ENCODE data around the gene PTGER2. TPM values are rescaled to one million over a fixed set of nuclear protein-coding genes. Genes with fewer than 3 reads are reported as not detected.

The PTGER2 gene
- total and polyA plus RNA-seq, 10 of the 15 experiments (the other 5 are each of a cell fraction or from before 2014, with no cell fraction given), result 0.03 to 1.6 (median 0.33) TPM

DNA sequence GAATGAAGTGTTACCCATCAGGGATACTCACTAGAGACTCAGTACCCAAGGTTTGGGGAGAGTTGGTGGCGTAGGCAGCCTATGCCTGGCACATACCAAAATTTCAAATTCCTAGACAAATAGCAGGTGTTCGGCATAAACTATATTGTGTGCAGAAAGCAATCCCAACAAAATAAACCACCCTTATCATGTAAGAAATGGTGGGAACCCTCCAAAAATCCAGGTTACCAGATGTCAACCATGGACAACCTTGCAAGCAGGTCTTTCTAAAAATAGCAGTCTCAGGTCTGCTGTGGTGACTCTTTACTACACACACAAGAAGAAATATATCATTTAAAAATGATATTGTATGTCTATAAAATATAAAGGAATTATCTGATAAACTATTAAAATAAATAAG is 17.7 kb upstream of the PTGER2 start:
- DNase-seq (ENCODE audit: low read depth, low spot score) (no peak), ATAC-seq (no peak), FAIRE-seq (no peak)
- no peak overlapping the region for H3K4me2 ChIP-seq (ENCODE audit: control insufficient read depth, insufficient read depth)
- SMC1A ChIA-PET (ENCODE audit: uncharacterized antibody, unreplicated experiment), result no interaction called here
- H3K4me3 ChIP-seq, result no peak overlapping the region
- H3K36me3 ChIP-seq (ENCODE audit: control insufficient read depth in 2 of 2, insufficient read depth in 2 of 2, low read length in 1 of 2), result no peaks in the 10 kb centered on the region
- POLR2A ChIA-PET, result no interaction called here
- H3K4me1 ChIP-seq (ENCODE audit: control insufficient read depth, insufficient read depth, low read length), result no peaks in the 10 kb centered on the region
- H4K20me1 ChIP-seq (ENCODE audit: control insufficient read depth, insufficient read depth), result no peaks in the 10 kb centered on the region
- H3K27me3 ChIP-seq (replicated peaks in 1 of 2; ENCODE audit: control insufficient read depth in 2 of 2, insufficient read depth in 2 of 2, low read length in 1 of 2), result peaks cover 0 to 1% of the 10 kb centered on the region in 2 experiments; a peak in 1 of 4 replicates
- in situ Hi-C loops (cut with MboI) (no loop called here), intact Hi-C loops (cut with micrococcal nuclease; ENCODE audit: unreplicated experiment) (loop anchor here (10.0 kb wide), 1 partner anchor 338 kb away; no protein-coding TSS in a partner anchor)
- 63% methylated on average over 2 of the region's 2 CpGs for WGBS (ENCODE audit: insufficient coverage, insufficient replicate concordance, low lambda C conversion rate, missing lambda C conversion rate)
- no peak overlapping the region for H2AFZ ChIP-seq (ENCODE audit: control insufficient read depth, low read depth, low read length)
- no TSS peak for BruUV-seq (replicated peaks)
- CTCF ChIA-PET, result no interaction called here
- RAD21 ChIA-PET (ENCODE audit: unreplicated experiment), result no interaction called here
- no peak overlapping the region for H3K27ac ChIP-seq (ENCODE audit: control insufficient read depth, insufficient read depth)
- no peaks in the 10 kb centered on the region for H3K9me3 ChIP-seq (replicated peaks; ENCODE audit: control insufficient read depth, insufficient read depth, low read length)
- TF ChIP-seq ZSCAN29 (IDR thresholded peaks at IDR 0.05) (no peak), SUZ12 (IDR thresholded peaks at IDR 0.05; ENCODE audit: unreplicated experiment) (no peak), SREBF2 (IDR thresholded peaks at IDR 0.05; ENCODE audit: low read length) (no peak), MLLT1 (IDR thresholded peaks at IDR 0.05) (no peak), SP1 (IDR thresholded peaks at IDR 0.05; ENCODE audit: low read depth, low read length) (no peak), MYC (IDR thresholded peaks at IDR 0.05; ENCODE audit: insufficient read depth, insufficient read length, insufficient replicate concordance, low read length, severe bottlenecking) (no peak), EP300 (IDR thresholded peaks at IDR 0.05; ENCODE audit: borderline replicate concordance in 1 of 2, control insufficient read depth in 1 of 2, low read depth in 2 of 2, low read length in 2 of 2) (no peak), SMAD5 (IDR thresholded peaks at IDR 0.05; ENCODE audit: low read depth) (no peak), NR2C1 (IDR thresholded peaks at IDR 0.05) (no peak), FOXK2 (IDR thresholded peaks at IDR 0.05) (no peak), PBX3 (IDR thresholded peaks at IDR 0.05; ENCODE audit: insufficient replicate concordance, low read depth, low read length) (no peak), RAD21 (IDR thresholded peaks at IDR 0.05; ENCODE audit: insufficient read depth, low read depth, low read length) (no peak), NFYB (IDR thresholded peaks at IDR 0.05; ENCODE audit: insufficient read depth, low read depth, low read length) (no peak), TBL1XR1 (IDR thresholded peaks at IDR 0.05; ENCODE audit: low read depth, low read length) (no peak), NFXL1 (IDR thresholded peaks at IDR 0.05; ENCODE audit: borderline replicate concordance) (no peak), ASH2L (IDR thresholded peaks at IDR 0.05; ENCODE audit: borderline replicate concordance, low read depth) (no peak), RFX5 (IDR thresholded peaks at IDR 0.05; ENCODE audit: low read depth, low read length) (no peak)
- TF ChIP-seq, protein P1, sequence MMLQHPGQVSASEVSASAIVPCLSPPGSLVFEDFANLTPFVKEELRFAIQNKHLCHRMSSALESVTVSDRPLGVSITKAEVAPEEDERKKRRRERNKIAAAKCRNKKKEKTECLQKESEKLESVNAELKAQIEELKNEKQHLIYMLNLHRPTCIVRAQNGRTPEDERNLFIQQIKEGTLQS (IDR thresholded peaks at IDR 0.05; ENCODE audit: borderline replicate concordance, extremely low read depth, low read depth, low read length), result no peak
- no peaks in the 10 kb centered on the region for H3K79me2 ChIP-seq (ENCODE audit: control insufficient read depth, insufficient read depth, low read length)
- no peak overlapping the region for H3K9ac ChIP-seq (ENCODE audit: control insufficient read depth, insufficient read depth, low read length)
